Neural progenitor cell (in vitro differentiated cells): ENCODE measurements around the gene MTMR4. TPM values are rescaled to one million over a fixed set of nuclear protein-coding genes. Genes with fewer than 3 reads are reported as not detected.
A peak's percentile ranks its signal among the peaks of the same experiment; 100 is the strongest.
"Not testable (repeated sequence)": the region's sequence is repeated elsewhere in the genome, so short reads cannot be mapped to it uniquely, and the experiment has no call there.

ENCODE experiments used
- DNase-seq: peaks from one replicate; pipeline ENCODE4 v3.0.0-alpha.2; 2016; ENCODE audit warnings: low spot score
- H2AFZ ChIP-seq: fragments of 200-600 bp; sonication (generic); replicated peaks from 2 replicates; pipeline ENCODE4 v1.6.1; 2016; ENCODE audit warnings: antibody characterized with exemption
- H3F3A ChIP-seq: fragments of 200-600 bp; sonication (generic); 2 replicates; pipeline ENCODE4 v1.6.1; 2016; ENCODE audit warnings: antibody characterized with exemption, low read depth
- H3K27ac ChIP-seq: fragments of 200-600 bp; sonication (generic); 2 replicates; pipeline ENCODE4 v1.5.1; 2016; ENCODE audit warnings: mild to moderate bottlenecking
- H3K27me3 ChIP-seq: fragments of 200-600 bp; sonication (generic); 2 replicates; pipeline ENCODE4 v1.6.1; 2016; ENCODE audit warnings: mild to moderate bottlenecking, moderate library complexity
- H3K36me3 ChIP-seq: fragments of 200-600 bp; sonication (generic); 2 replicates; pipeline ENCODE4 v1.5.1; 2016
- H3K4me1 ChIP-seq: fragments of 200-600 bp; sonication (generic); 2 replicates; pipeline ENCODE4 v1.6.1; 2016; ENCODE audit warnings: mixed run types
- H3K4me2 ChIP-seq: fragments of 200-600 bp; sonication (generic); 2 replicates; pipeline ENCODE4 v1.6.1; 2016
- H3K4me3 ChIP-seq: fragments of 200-600 bp; sonication (generic); 2 replicates; pipeline ENCODE4 v1.5.1; 2016
- H3K79me2 ChIP-seq: fragments of 200-600 bp; sonication (generic); 2 replicates; pipeline ENCODE4 v1.6.1; 2016; ENCODE audit warnings: low read depth
- H3K9ac ChIP-seq: fragments of 200-600 bp; sonication (generic); 2 replicates; pipeline ENCODE4 v1.6.1; 2016
- H3K9me3 ChIP-seq: fragments of 200-600 bp; sonication (generic); 2 replicates; pipeline ENCODE4 v1.5.1; 2016; ENCODE audit warnings: low read depth
- H4K20me1 ChIP-seq: fragments of 200-600 bp; sonication (generic); 2 replicates; pipeline ENCODE4 v1.6.1; 2016; ENCODE audit warnings: low read depth
- H3K27ac Mint-ChIP-seq: 3 replicates; pipeline ENCODE4 v1.8.0; 2021; ENCODE audit warnings: mixed read lengths
- H3K27me3 Mint-ChIP-seq: 2 replicates; pipeline ENCODE4 v1.8.0; 2022; ENCODE audit warnings: low read depth, mild to moderate bottlenecking, inconsistent platforms, moderate library complexity, mixed read lengths; ENCODE audit not compliant: insufficient read depth
- H3K36me3 Mint-ChIP-seq: 3 replicates; pipeline ENCODE4 v1.8.0; 2021; ENCODE audit warnings: mixed read lengths
- H3K4me1 Mint-ChIP-seq: 3 replicates; pipeline ENCODE4 v1.8.0; 2021; ENCODE audit warnings: mixed read lengths
- H3K4me3 Mint-ChIP-seq: 3 replicates; pipeline ENCODE4 v1.8.0; 2021; ENCODE audit warnings: mild to moderate bottlenecking, moderate library complexity, mixed read lengths
- H3K9me3 Mint-ChIP-seq: 3 replicates; pipeline ENCODE4 v1.8.0; 2020; ENCODE audit warnings: mixed read lengths
- EZH2 ChIP-seq: fragments of 200-600 bp; sonication (generic); IDR thresholded peaks from 2 replicates; pipeline ENCODE4 v1.6.1; 2017; ENCODE audit warnings: antibody characterized with exemption, mild to moderate bottlenecking, moderate library complexity
- EZH2phosphoT487 ChIP-seq: fragments of 200-600 bp; sonication (generic); IDR thresholded peaks from 2 replicates; pipeline ENCODE4 v1.6.1; 2017; ENCODE audit warnings: antibody characterized with exemption
- total RNA-seq: library from RNA; depleted of rRNA; stranded (reverse); fragments of >200 nt; gene quantifications from 2 replicates; pipeline ENCODE4 v1.2.3, GENCODE V29; 2015; ENCODE audit warnings: low replicate concordance
- TF ChIP-seq, protein P1 (sequence below): fragments of 200-600 bp; sonication (generic); IDR thresholded peaks from 2 replicates; pipeline ENCODE4 v1.5.1; 2017; ENCODE audit warnings: antibody characterized with exemption, mild to moderate bottlenecking

The MTMR4 gene
- total RNA-seq, 1 donor from 2014 or later, result 34.0 TPM

DNA sequence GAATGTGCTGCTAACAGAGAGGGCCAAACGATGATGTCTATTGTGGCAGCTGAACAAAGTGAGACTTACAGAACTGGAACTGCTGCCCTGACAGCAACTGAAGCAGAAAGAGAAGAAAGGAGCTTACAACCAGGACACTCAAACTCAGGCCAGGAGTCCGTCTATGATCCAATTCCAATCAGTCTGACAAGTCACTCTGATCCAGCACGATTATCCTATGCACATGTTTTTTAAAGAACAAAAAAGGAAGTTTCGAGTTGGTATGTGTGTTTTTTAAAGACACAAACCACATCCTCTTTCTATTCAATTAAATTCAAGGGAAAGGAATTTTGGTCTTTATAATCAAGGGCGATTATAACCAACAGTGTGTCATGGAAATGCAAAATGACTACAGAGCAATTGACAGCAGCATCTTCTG lies 42.4 kb upstream of the MTMR4 start:
- Histone ChIP-seq H3K4me3 (no peak overlapping the region), H3K4me1 (peaks cover 14% of the 10 kb centered on the region), H2AFZ (no peak overlapping the region), H4K20me1 (no peaks in the 10 kb centered on the region), H3K79me2 (no peaks in the 10 kb centered on the region), H3K9ac (no peak overlapping the region), H3K4me2 (peak overlapping the region; percentile 33), H3K36me3 (no peaks in the 10 kb centered on the region), H3K27ac (no peak overlapping the region), H3K27me3 (no peaks in the 10 kb centered on the region), H3K9me3 (no peaks in the 10 kb centered on the region), H3F3A (no peaks in the 10 kb centered on the region)
- no peak overlapping the region for H3K27ac Mint-ChIP-seq
- H3K9me3 Mint-ChIP-seq, result no peaks in the 10 kb centered on the region
- DNase-seq, result peak; percentile 59
- peaks cover 4% of the 10 kb centered on the region for H3K27me3 Mint-ChIP-seq
- TF ChIP-seq EZH2phosphoT487 (no peak), EZH2 (no peak)
- TF ChIP-seq, protein P1, sequence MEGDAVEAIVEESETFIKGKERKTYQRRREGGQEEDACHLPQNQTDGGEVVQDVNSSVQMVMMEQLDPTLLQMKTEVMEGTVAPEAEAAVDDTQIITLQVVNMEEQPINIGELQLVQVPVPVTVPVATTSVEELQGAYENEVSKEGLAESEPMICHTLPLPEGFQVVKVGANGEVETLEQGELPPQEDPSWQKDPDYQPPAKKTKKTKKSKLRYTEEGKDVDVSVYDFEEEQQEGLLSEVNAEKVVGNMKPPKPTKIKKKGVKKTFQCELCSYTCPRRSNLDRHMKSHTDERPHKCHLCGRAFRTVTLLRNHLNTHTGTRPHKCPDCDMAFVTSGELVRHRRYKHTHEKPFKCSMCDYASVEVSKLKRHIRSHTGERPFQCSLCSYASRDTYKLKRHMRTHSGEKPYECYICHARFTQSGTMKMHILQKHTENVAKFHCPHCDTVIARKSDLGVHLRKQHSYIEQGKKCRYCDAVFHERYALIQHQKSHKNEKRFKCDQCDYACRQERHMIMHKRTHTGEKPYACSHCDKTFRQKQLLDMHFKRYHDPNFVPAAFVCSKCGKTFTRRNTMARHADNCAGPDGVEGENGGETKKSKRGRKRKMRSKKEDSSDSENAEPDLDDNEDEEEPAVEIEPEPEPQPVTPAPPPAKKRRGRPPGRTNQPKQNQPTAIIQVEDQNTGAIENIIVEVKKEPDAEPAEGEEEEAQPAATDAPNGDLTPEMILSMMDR, result no peak
- H3K4me1 Mint-ChIP-seq, result peaks cover 4% of the 10 kb centered on the region
- no peaks in the 10 kb centered on the region for H3K36me3 Mint-ChIP-seq
- H3K4me3 Mint-ChIP-seq, result no peak overlapping the region

DNA sequence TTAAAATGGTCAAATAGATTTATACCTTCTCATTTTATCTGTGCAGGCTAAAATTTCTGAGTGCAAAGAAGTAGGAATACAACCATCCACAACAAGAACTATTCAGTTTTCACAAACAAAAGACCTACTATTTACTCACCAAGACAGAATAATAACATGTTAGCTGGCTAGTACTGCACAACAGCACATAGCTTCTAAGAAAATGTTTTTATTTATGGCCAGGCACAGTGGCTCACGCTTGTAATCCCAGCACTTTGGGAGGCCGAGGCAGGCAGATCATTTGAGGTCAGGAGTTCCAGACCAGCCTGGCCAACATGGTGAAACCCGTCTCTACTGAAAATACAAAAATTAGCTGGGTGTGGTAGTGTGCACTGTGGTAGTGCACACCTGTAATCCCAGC lies 40.7 kb upstream of the MTMR4 start:
- not testable (repeated sequence) for H3K27me3 Mint-ChIP-seq, H2AFZ ChIP-seq, H3K4me2 ChIP-seq, H3K4me3 Mint-ChIP-seq, H3K27me3 ChIP-seq, H3K36me3 Mint-ChIP-seq, H3K79me2 ChIP-seq, DNase-seq, H3K9me3 Mint-ChIP-seq, H3K27ac Mint-ChIP-seq, H3K4me1 Mint-ChIP-seq, H3K36me3 ChIP-seq, H3K9ac ChIP-seq, H4K20me1 ChIP-seq, H3K9me3 ChIP-seq, H3K4me3 ChIP-seq, H3F3A ChIP-seq, H3K27ac ChIP-seq
- H3K4me1 ChIP-seq, result peaks cover 14% of the 10 kb centered on the region

DNA sequence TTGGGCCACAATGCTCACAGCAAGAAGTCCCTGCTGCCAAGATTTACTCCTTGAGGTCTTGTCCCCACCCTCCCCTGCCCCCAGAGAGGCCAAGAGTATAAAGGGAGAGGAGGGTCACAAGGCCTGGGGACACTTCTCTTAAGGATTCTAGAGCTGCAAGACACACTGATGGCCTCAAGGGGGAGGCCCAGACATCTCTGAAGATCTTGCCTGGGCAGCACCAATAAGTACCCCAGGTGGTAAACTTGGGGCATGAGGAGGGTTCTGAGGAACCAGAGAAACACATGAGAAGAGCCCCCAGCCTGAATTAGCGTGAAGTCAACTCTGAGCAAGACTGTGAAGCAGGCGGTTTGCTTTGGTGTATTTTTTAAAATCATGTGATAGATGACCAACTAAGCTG lies 26.8 kb upstream of the MTMR4 start:
- no peaks in the 10 kb centered on the region for H3K9me3 Mint-ChIP-seq
- Histone ChIP-seq H4K20me1 (no peaks in the 10 kb centered on the region), H3K4me1 (no peaks in the 10 kb centered on the region), H3K9me3 (no peaks in the 10 kb centered on the region), H3K4me3 (no peak overlapping the region), H2AFZ (no peak overlapping the region), H3K36me3 (no peaks in the 10 kb centered on the region), H3K27me3 (no peaks in the 10 kb centered on the region), H3K4me2 (no peak overlapping the region), H3F3A (no peaks in the 10 kb centered on the region), H3K27ac (no peak overlapping the region), H3K9ac (no peak overlapping the region), H3K79me2 (no peaks in the 10 kb centered on the region)
- H3K4me3 Mint-ChIP-seq, result no peak overlapping the region
- TF ChIP-seq, protein P1, result peak; percentile 54
- no peak for TF ChIP-seq EZH2
- H3K27ac Mint-ChIP-seq, result no peak overlapping the region
- H3K27me3 Mint-ChIP-seq, result no peaks in the 10 kb centered on the region
- no peaks in the 10 kb centered on the region for H3K4me1 Mint-ChIP-seq
- peak; percentile 37 for DNase-seq
- H3K36me3 Mint-ChIP-seq, result no peaks in the 10 kb centered on the region

DNA sequence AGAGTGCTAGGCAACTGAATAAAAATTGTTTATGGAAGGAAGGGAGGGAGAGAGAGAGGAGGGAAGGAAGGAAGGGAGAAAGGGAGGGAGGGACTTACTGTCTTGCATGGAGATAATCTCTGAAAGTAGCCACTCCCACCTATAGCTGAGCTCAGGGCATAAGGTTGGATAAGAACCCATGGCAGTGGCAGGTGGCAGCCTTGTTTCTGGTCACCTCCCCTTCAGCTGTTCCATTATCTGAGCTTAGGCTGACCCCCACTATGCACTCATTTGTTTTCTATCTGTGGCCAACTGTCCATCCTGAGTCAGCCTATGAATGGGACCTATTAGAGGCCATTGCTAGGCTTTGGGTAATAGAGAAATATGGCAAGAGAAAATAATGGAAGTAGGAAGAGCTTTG lies 25.3 kb upstream of the MTMR4 start:
- Histone ChIP-seq H3F3A (no peaks in the 10 kb centered on the region), H3K27me3 (no peaks in the 10 kb centered on the region), H4K20me1 (no peaks in the 10 kb centered on the region), H3K9me3 (no peaks in the 10 kb centered on the region), H2AFZ (no peak overlapping the region), H3K36me3 (no peaks in the 10 kb centered on the region), H3K27ac (no peak overlapping the region), H3K4me2 (no peak overlapping the region), H3K79me2 (no peaks in the 10 kb centered on the region), H3K9ac (no peak overlapping the region), H3K4me3 (no peak overlapping the region), H3K4me1 (no peaks in the 10 kb centered on the region)
- Mint-ChIP-seq H3K4me3 (no peak overlapping the region), H3K36me3 (no peaks in the 10 kb centered on the region), H3K27ac (no peak overlapping the region), H3K9me3 (no peaks in the 10 kb centered on the region), H3K27me3 (no peaks in the 10 kb centered on the region), H3K4me1 (peaks cover 9% of the 10 kb centered on the region)
- no peak for DNase-seq
- TF ChIP-seq, protein P1, result no peak
- no peak for TF ChIP-seq EZH2phosphoT487
- TF ChIP-seq EZH2, result no peak
